ENCODE results near the gene ANKRD62. TPM values are rescaled to one million over a fixed set of nuclear protein-coding genes. Genes with fewer than 3 reads are reported as not detected.
"Not testable (repeated sequence)": the region's sequence is repeated elsewhere in the genome, so short reads cannot be mapped to it uniquely, and the experiment has no call there.

ANKRD62 gene
- total RNA-seq, 1 donor from 2014 or later = not detected

DNA sequence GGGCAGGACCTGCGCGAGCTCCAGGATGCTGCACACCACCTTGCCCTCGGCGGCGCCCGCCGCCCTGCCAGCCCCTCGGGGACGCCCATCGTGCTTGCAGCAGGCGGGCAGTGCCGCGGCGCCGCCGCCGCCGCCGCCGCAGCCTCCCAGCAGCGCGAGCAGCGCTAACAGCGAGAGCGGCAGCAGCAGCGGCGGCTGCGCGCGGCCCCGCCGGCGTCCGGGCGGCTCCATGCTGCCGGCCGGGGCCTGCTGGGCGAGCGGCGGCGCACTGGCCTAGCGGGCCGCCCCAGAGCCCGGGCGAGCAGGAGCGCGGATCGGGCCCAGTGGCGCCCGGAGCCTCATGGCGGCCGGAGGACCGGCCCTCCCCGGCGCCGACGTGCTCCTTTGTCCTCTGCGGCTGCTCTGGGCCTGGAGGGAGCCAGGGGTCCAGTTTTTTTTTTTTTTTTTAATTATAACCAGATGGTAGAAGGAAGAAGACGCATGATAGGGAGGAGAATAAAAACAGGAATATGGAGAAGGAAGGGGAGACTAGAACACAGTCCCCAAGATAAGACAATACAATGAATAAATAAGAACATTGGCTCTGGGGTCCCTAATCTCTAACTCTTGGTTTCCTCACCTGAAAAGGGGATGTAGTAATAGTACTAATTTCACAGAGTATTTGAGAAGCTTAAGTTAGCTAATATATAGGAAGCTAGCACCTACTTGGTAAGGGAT is 17.1 kb upstream of the ANKRD62 start:
- Mint-ChIP-seq H3K4me3 (peak overlapping the region; percentile 40), H3K4me1 (no peaks in the 10 kb centered on the region)

DNA sequence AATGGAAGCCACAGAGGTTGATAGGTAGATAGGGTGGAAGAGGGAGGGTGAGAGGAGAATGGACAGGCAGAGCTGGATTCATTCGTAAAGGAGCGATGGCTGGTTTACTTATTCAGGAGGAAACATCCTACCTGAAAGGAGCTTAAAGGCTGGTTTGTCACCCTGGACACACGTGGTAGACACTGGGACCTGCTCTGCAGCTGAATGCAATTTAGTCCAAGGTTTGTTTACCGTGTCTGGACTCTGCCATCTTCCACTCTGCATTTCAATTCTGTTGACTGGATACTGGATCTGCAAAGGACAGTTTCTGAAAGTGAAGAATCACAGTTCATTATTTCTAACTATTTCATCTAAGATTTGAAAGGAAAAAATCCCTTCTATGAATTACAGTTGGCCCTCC is 15.6 kb upstream of the ANKRD62 start:
- H3K27ac Mint-ChIP-seq; H3K4me3 Mint-ChIP-seq; H3K36me3 Mint-ChIP-seq (ENCODE audit: low read depth); intact Hi-C loops (cut with micrococcal nuclease); H3K4me1 Mint-ChIP-seq; H3K9me3 Mint-ChIP-seq: not testable (repeated sequence)
- peaks cover 39% of the 10 kb centered on the region for H3K27me3 Mint-ChIP-seq
- DNase-seq = peak; percentile 13

More for the DNA sequence above, 17.1 kb upstream of the ANKRD62 start:
- DNase-seq = peak; percentile 55
- H3K27ac Mint-ChIP-seq = no peak overlapping the region
- peaks cover 40% of the 10 kb centered on the region for H3K27me3 Mint-ChIP-seq
- intact Hi-C loops (cut with micrococcal nuclease) = no loop called here
- H3K9me3 Mint-ChIP-seq = no peaks in the 10 kb centered on the region
- no peaks in the 10 kb centered on the region for H3K36me3 Mint-ChIP-seq (ENCODE audit: low read depth)

DNA sequence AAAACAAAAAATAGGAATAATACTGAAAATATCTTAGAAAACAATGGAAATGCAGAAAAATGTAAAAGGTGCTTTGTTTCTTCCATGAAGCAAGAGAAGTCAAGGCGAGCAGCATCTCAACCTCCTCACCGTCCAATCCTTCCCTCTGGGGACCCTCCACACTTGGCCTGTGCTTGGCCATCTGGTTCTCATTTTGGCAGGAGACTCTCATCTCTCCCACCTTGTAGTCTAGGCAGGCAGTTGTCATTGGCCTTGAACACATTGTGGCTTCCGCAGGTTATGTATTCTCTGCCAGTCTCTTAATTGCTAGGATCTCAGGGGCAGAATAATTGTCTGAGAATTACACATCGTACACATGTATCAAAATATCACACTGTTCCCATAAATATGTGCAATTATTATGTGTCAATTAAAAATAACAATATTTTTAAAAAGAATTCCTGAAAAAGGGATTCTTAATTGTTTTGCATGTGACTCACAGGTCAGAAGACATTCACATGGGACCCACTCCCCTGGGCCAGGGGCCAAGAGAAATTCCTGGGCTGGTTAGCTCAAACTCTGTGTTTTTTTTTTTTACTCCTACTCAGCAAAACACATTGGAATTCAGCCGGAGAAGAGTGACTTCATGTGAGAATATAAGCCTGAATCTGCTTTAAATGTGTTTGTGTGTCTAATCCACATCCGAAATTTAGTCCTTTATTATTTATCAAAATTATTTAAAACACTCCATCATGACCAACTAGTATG is 14.0 kb upstream of the ANKRD62 start:
- H3K27ac Mint-ChIP-seq = no peak overlapping the region
- H3K4me1 Mint-ChIP-seq = no peaks in the 10 kb centered on the region
- peaks cover 41% of the 10 kb centered on the region for H3K27me3 Mint-ChIP-seq
- no peak overlapping the region for H3K4me3 Mint-ChIP-seq
- DNase-seq = no peak
- no peaks in the 10 kb centered on the region for H3K36me3 Mint-ChIP-seq (ENCODE audit: low read depth)
- intact Hi-C loops (cut with micrococcal nuclease) = no loop called here
- H3K9me3 Mint-ChIP-seq = no peaks in the 10 kb centered on the region

GRCh38 chr18:12085136-12085535 is 8.5 kb upstream of the ANKRD62 start:
- intact Hi-C loops (cut with micrococcal nuclease) = no loop called here
- DNase-seq = no peak
- Mint-ChIP-seq H3K27ac (no peak overlapping the region), H3K9me3 (no peaks in the 10 kb centered on the region), H3K27me3 (peaks cover 14% of the 10 kb centered on the region), H3K36me3 (ENCODE audit: low read depth) (no peaks in the 10 kb centered on the region), H3K4me3 (no peak overlapping the region), H3K4me1 (no peaks in the 10 kb centered on the region)

GRCh38 chr18:12085786-12086185 is 7.9 kb upstream of the ANKRD62 start:
- H3K27ac Mint-ChIP-seq = no peak overlapping the region
- H3K36me3 Mint-ChIP-seq (ENCODE audit: low read depth) = no peaks in the 10 kb centered on the region
- no peak for DNase-seq
- no peaks in the 10 kb centered on the region for H3K9me3 Mint-ChIP-seq
- no peaks in the 10 kb centered on the region for H3K4me1 Mint-ChIP-seq
- H3K27me3 Mint-ChIP-seq = peaks cover 14% of the 10 kb centered on the region
- no peak overlapping the region for H3K4me3 Mint-ChIP-seq
- intact Hi-C loops (cut with micrococcal nuclease) = no loop called here

GRCh38 chr18:12086249-12086648 is 7.4 kb upstream of the ANKRD62 start:
- intact Hi-C loops (cut with micrococcal nuclease) = no loop called here
- Mint-ChIP-seq H3K36me3 (ENCODE audit: low read depth) (no peaks in the 10 kb centered on the region), H3K9me3 (no peaks in the 10 kb centered on the region), H3K27ac (no peak overlapping the region), H3K4me3 (no peak overlapping the region), H3K27me3 (peaks cover 14% of the 10 kb centered on the region), H3K4me1 (no peaks in the 10 kb centered on the region)
- DNase-seq = no peak

DNA sequence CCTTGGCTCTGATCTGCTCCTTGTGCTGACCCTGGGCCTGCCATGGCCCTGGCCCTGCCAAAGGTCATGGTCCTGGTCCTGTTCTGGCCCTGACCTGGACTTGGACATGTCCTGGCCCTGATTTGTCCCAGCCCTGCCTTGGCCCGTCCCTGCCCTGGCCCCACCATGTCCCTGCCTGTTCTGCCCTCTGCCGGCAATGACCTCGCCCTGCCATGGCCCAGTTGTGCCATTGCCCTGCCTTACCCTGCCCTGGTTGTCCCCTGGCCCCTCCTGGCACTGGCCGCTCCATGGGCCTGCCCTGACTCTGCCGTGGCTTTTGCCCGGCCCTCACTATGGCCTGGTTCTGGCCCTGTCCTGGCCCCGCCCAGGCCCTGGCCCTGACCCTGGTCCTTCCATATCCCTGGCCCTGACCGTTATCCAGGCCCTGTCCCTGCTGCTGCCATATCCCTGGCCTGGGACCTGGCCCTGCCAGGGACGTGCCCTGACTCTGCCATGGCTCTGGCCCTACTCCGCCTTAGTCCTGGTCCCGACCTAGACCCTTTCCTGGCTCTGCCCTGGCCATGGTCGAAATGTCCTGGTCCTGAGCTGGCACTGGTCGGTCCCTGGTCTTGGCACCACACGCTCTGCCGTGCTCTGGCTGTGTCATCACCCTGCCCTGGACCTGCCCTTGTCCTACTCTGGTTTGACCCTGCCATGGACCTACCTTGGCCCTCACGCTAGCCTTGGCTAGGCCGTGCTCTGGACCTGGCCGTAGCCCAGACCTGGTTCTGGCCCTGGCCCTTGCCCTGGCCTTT is 6.8 kb upstream of the ANKRD62 start:
- H3K27ac Mint-ChIP-seq = no peak overlapping the region
- H3K36me3 Mint-ChIP-seq (ENCODE audit: low read depth) = no peaks in the 10 kb centered on the region
- intact Hi-C loops (cut with micrococcal nuclease) = no loop called here
- no peak for DNase-seq
- peaks cover 14% of the 10 kb centered on the region for H3K27me3 Mint-ChIP-seq
- no peaks in the 10 kb centered on the region for H3K9me3 Mint-ChIP-seq
- no peaks in the 10 kb centered on the region for H3K4me1 Mint-ChIP-seq
- H3K4me3 Mint-ChIP-seq = no peak overlapping the region

GRCh38 chr18:12087471-12088025 is 6.1 kb upstream of the ANKRD62 start:
- H3K27me3 Mint-ChIP-seq = peaks cover 12% of the 10 kb centered on the region
- no peak for DNase-seq
- H3K4me1 Mint-ChIP-seq = no peaks in the 10 kb centered on the region
- intact Hi-C loops (cut with micrococcal nuclease) = no loop called here
- no peak overlapping the region for H3K27ac Mint-ChIP-seq
- H3K4me3 Mint-ChIP-seq = no peak overlapping the region
- no peaks in the 10 kb centered on the region for H3K9me3 Mint-ChIP-seq
- H3K36me3 Mint-ChIP-seq (ENCODE audit: low read depth) = no peaks in the 10 kb centered on the region

DNA sequence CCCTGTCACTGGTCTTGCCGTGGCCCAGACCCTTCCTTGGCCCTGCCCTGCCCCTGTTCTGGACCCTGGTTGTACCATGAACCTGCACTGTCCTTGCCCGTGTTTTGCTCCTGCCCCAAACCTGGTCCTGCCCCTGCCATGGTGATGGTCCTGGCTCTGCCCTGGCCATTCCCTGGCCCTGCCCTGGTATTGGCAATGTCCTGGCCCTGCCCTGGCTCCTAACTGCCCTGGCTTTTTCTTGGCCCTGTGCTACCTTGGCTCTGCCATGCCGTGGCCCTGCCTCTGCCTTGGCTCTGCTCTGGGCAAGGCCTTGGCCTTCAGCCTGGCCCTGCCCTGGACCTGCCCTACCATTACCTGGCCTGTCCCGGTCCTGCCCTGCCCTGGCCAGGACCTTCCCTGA is 5.5 kb upstream of the ANKRD62 start:
- Mint-ChIP-seq H3K27ac (no peak overlapping the region), H3K4me1 (no peaks in the 10 kb centered on the region), H3K4me3 (no peak overlapping the region), H3K36me3 (ENCODE audit: low read depth) (no peaks in the 10 kb centered on the region), H3K27me3 (peaks cover 11% of the 10 kb centered on the region), H3K9me3 (no peaks in the 10 kb centered on the region)
- intact Hi-C loops (cut with micrococcal nuclease) = no loop called here
- DNase-seq = no peak

DNA sequence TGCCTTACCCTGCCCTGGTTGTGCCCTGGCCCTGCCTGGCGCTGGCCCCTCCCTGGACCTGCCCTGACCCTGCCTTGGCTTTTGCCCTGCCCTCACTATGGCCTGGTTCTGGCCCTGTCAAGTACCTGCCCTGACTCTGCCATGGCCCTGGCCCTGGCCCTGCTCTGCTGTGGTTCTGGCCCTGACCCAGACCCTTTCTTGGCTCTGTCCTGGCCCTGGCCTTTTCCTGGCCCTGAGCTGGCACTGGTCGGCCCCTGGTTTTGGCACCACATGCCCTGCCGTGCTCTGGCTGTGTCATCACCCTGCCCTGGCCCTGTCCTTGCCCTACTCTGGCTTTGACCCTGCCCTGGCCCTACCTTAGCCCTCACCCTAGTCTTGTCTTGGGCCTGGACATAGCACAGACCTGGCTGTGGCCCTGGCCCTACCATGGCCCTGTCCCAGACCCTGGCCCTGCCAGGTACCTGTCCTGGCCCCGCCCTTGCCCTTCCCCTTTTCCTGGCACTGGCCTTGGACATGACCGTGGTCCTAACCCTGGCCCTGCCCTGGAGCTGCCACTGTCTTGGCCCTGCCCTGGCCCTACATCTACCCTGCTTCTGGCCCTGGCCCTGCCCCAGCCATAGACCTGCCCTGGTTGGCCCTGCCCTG is 4.8 kb upstream of the ANKRD62 start:
- Mint-ChIP-seq H3K4me3 (no peak overlapping the region), H3K9me3 (no peaks in the 10 kb centered on the region), H3K4me1 (no peaks in the 10 kb centered on the region), H3K27me3 (peaks cover 6% of the 10 kb centered on the region), H3K27ac (no peak overlapping the region), H3K36me3 (ENCODE audit: low read depth) (no peaks in the 10 kb centered on the region)
- intact Hi-C loops (cut with micrococcal nuclease) = no loop called here
- no peak for DNase-seq

GRCh38 chr18:12091538-12092141 is 2.0 kb upstream of the ANKRD62 start:
- peaks cover under 1% of the 10 kb centered on the region for H3K27me3 Mint-ChIP-seq
- no peaks in the 10 kb centered on the region for H3K4me1 Mint-ChIP-seq
- no peaks in the 10 kb centered on the region for H3K9me3 Mint-ChIP-seq
- H3K4me3 Mint-ChIP-seq = no peak overlapping the region
- no peak for DNase-seq
- no peaks in the 10 kb centered on the region for H3K36me3 Mint-ChIP-seq (ENCODE audit: low read depth)
- intact Hi-C loops (cut with micrococcal nuclease) = loop anchor here (2.0 kb wide), 1 partner anchor 145 kb away; no protein-coding TSS in a partner anchor
- H3K27ac Mint-ChIP-seq = no peak overlapping the region

DNA sequence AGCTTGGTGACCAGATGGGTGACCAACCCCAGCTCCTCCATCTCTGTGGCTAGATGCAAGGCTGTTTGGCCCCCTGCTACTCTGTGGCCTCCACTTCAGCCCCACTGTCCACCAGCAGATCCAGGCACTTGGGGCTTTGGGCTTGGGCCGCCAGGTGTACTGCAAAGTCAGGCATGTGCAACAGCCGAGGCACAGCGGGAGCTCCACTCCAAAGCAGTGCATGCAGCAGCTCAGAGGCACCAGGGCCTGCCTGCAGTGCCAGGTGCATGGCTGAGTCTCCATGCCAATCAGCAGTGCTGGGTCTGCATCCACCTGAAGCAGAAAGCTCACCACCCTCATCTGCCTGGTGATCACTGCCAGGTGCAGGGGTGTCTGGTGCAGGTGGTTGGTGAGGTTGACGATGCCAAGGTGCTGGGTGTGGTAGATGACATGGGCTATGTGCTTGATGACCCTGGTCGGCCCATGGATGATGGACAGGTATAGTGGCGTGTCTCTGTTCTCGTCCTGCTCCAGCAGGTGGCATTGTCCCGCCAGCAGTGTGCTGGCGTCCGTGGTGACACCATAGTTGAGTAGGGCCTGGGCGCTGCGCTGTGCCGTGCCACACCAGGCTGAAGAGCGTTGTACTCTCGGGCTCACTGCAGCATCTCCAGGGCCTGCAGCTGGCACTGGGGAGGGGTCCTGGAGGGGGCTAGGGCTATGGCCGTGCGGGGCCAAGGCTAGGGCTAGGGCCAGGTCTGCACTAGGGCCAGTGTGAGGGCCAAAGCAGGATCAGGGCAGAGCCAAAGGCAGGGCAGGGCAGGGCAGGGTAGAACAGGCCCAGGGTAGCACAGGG is 1.0 kb upstream of the ANKRD62 start:
- Mint-ChIP-seq H3K27me3 (peaks cover 2% of the 10 kb centered on the region), H3K4me1 (no peaks in the 10 kb centered on the region), H3K4me3 (no peak overlapping the region), H3K27ac (no peak overlapping the region), H3K36me3 (ENCODE audit: low read depth) (no peaks in the 10 kb centered on the region), H3K9me3 (no peaks in the 10 kb centered on the region)
- no peak for DNase-seq
- intact Hi-C loops (cut with micrococcal nuclease) = loop anchor here (2.0 kb wide), 1 partner anchor 144 kb away; no protein-coding TSS in a partner anchor

Measured in activated CD4-positive, alpha-beta T cell treated with anti-CD3 and anti-CD28 coated beads, Interleukin-2, amount 10 ng/mL, durations not matched to agents 24 days and 14 days (primary cell).